HG02981 (cell line): ENCODE data around the gene RIMBP2.

ENCODE experiments used
- ATAC-seq: cut with Tn5 transposase; IDR thresholded peaks from one replicate; pipeline ENCODE4 v1.9.1; 2021; ENCODE audit warnings: mild to moderate bottlenecking, moderate library complexity; ENCODE audit not compliant: unreplicated experiment

RIMBP2 gene

GRCh38 chr12:130391186-130391585, 324.9 kb downstream of the RIMBP2 start:
- ATAC-seq: no peak

GRCh38 chr12:130385193-130385592, 330.9 kb downstream of the RIMBP2 start:
- ATAC-seq: no peak

- ATAC-seq: no peak
Measured at GRCh38 chr12:130384234-130384633, 331.9 kb downstream of the RIMBP2 start.

- no peak for ATAC-seq
Measured at GRCh38 chr12:130382818-130383217, 333.3 kb downstream of the RIMBP2 start.

- ATAC-seq: no peak
Measured at GRCh38 chr12:130375296-130376287, 340.5 kb downstream of the RIMBP2 start.

- ATAC-seq: no peak
Measured at GRCh38 chr12:130374083-130374482, 342.0 kb downstream of the RIMBP2 start.

- ATAC-seq: no peak
Measured at GRCh38 chr12:130372936-130373335, 343.2 kb downstream of the RIMBP2 start.

DNA sequence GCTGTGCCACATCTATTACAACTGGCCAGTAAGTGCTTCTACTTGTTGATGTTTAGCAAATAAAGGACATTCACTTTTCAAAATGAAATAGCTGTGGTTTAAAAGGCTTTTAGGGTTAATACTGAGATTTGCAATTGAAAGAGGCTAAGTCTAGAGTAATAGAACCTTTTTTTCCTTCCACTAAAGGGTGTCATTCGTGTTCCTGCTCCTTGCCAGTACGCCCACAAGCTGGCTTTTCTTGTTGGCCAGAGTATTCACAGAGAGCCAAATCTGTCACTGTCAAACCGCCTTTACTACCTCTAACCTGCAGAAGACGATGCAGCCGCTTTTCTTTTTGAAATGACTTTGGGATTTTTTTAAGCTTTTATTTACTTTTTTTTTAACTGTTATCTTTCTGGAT, 344.8 kb downstream of the RIMBP2 start:
- no peak for ATAC-seq

DNA sequence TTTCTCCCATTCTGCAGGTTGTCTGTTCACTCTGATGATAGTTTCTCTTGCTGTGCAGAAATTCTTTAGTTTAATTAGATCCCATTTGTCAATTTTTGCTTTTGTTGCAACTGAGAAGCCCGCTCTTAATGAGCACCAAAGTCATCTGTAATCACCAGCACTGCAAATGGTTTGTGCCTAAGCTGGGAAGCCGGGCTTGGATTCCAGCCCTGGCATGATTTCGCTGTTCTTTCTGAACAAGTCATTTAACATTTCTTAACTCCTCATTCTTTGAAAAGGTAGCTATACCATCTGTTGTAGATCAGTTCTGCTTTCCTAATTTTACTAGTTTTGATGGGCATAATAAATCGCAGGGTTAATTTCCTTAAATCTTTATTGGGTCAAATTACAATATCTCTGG, 346.3 kb downstream of the RIMBP2 start:
- ATAC-seq: no peak

DNA sequence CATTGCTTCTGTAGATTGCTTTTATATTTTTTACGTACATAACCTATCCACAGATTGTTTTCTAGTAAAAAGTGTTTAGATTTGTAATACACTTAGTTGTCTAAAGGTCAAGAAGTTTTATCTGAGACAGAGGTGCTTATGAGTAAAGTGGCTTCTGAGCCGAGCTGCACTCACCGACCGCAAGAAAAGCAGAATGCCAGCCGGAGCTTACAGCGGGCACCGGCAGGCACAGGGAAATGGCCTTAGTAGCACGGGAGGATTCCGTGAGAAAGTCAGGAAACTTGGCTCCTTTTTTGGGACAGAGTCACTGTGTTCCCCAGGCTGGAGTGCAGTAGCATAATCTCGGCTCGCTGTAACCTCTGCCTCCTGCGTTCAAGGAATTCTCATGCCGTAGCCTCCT, 348.6 kb downstream of the RIMBP2 start:
- no peak for ATAC-seq

DNA sequence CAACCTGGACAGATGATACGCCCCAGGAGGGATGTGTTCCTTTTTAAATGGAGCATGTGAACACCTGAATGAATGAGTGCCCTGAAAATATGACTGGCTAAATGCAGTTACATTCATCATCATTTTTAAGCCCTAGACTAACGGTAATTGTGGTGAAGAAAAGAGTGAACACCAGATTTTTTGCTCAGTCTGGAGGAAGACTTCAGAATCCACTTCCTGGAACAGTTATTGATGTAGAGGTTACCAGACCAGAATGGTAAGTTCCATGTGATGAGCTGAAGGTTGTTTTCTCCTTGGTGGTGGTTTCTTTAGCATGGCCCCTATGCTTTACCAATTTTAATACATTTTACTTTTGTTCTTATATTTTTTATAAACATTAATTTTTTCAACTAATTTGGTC, 349.1 kb downstream of the RIMBP2 start:
- no peak for ATAC-seq

GRCh38 chr12:130366159-130366558, 349.9 kb downstream of the RIMBP2 start:
- ATAC-seq: no peak

DNA sequence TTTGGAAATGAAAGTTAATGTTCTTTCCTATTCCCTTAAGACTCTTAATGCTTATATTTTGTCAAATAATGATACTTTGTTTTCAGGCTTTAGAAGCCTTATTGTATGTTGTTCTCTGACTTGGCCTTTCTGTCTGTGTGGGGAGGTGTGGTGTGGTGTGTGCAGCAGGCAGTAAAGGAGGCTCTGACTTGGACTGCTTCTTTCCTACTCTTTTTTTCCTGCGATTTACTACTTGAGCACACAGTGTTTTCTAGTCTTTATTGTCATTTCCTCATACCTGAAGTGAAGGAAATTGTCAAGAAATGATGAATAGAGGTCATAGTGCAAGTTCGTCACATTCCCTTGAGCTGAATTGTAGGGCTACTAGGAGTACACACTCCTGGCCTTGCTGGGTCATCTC, 351.5 kb downstream of the RIMBP2 start:
- ATAC-seq: no peak

- no peak for ATAC-seq
Measured at GRCh38 chr12:130362060-130362459, 354.0 kb downstream of the RIMBP2 start.

DNA sequence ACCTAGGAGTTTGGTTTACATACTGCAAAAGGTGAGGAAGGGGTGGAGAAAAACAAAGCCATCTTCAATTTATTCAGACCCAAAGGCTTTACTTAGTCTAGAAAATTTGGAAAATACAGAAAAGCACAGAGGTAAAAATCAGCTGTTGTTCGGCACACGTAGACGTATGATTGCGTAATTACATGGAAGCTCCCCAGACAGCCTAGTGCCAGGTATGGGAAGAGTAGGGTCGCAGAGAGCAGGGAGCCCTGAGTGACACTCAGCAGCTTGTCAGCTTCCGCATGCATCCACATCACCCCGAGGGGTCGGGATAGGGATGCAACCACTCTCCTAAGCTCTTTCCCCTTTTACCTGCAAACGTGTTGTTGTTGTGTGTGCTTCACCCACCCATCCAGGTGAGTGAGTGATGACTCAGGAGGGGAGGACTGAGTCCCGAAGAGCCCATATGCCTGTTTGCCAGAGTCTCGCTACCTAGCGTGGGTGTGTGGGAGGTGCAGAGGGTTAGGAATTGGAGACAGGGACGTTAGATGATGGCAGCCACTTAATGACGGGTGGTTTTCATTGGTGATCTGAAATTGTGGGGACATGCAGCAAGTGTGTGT, 358.3 kb downstream of the RIMBP2 start:
- ATAC-seq: no peak

DNA sequence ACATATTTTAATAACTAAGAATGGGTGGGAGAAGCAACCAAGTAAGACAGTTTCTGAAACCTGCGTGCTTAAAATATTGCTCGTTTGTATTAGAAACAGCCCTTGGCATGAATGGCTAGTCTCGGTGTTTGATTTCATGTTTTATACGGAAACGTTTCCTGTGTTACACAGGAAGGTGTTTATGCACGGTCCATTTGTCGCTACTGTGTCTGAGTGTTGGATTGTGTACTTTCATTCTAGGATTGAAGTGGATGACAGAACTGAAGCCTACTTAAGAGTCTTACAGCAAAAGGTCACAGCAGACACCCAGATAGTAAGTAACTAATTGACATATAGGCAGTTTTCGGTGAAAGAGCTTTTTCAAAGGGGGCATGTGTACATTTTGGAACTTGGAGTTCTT, 358.9 kb downstream of the RIMBP2 start:
- ATAC-seq: no peak

- ATAC-seq: no peak
Measured at GRCh38 chr12:130356222-130356621, 359.9 kb downstream of the RIMBP2 start.

DNA sequence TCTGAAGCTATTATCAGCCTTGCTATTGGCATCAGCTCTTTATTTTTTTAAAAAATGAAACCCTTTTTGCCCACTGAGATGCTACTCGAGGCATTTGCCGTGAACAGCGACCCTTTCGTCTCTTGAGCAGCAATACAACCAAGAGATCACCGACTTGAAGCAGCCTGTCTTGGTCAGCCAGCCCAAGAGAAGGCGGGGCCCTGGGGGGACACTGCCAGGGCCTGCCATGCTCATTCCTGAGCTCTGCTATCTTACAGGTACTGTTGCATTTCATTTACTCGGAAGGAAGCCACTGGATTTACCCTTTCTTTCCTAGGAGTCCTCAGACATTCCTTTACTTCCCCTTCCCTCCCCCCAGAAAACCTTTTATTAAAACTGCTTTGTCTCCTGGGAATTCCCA, 361.7 kb downstream of the RIMBP2 start:
- no peak for ATAC-seq

DNA sequence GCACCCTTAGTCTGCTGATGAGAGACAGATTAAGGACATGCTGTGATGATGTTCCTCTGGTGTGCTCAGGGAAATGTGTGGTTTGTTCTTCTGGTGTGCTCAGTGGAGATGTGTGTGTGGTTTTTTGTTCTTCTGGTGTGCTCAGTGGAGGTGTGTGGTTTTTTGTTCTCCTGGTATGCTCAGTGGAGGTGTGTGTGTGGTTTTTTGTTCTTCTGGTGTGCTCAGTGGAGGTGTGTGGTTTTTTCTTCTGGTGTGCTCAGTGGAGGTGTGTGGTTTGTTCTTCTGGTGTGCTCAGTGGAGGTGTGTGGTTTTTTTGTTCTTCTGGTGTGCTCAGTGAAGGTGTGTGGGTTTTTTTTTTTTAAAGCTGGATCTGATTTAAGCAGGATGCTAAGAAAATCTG, 363.0 kb downstream of the RIMBP2 start:
- ATAC-seq: no peak

- ATAC-seq: no peak
Measured at GRCh38 chr12:130351326-130351725, 364.8 kb downstream of the RIMBP2 start.

DNA sequence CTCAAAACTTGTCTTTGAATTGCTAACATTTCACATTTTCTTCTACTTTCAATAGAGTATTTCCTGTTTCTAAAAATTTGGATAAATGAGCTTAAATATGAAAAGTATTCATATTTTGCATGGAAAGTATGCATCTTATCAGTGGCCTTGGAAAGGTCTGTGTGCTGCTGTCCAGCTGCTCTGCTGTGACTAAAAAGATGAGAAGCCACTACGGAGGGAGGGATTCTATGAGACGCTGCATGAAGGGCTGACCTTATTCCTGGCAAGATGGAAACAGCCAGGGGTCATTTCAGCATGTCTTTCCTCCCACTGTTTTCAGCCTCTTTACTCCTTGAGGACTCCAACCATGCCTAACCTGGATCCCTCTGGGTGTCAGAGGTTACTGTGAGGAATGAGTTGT, 365.4 kb downstream of the RIMBP2 start:
- no peak for ATAC-seq

GRCh38 chr12:130347588-130347987, 368.5 kb downstream of the RIMBP2 start:
- ATAC-seq: no peak
